K562 (cell line): ENCODE data around the gene LSM14B. TPM values are rescaled to one million over a fixed set of nuclear protein-coding genes. Genes with fewer than 3 reads are reported as not detected.

Experiments used
- ATF1 ChIP-seq, 2 experiments: fragments of 450-650 bp in 1 of 2; IDR thresholded peaks; 2 replicates each; pipeline ENCODE4 v1.6.1; 2016; ENCODE audit warnings: missing compliant biosample characterization in 1 of 2, missing genetic modification characterization in 1 of 2
- BACH1 ChIP-seq: fragments of 200-800 bp; sonication (Bioruptor generic); IDR thresholded peaks from 2 replicates; pipeline ENCODE4 v1.6.1; 2016; ENCODE audit warnings: missing genetic modification characterization, missing compliant biosample characterization
- CBX5 ChIP-seq: IDR thresholded peaks from 2 replicates; pipeline ENCODE4 v1.6.1; 2014; ENCODE audit warnings: low read depth, borderline replicate concordance
- CREB1 ChIP-seq, 2 experiments: sonication (generic) in 1 of 2; formaldehyde crosslinking in 1 of 2; IDR thresholded peaks; 2 replicates each; pipeline versions ENCODE4 v1.6.1 to v1.8.0; 2012 to 2022; ENCODE audit warnings: inconsistent platforms in 1 of 2, mild to moderate bottlenecking in 1 of 2, missing genetic modification reagents in 1 of 2, moderate library complexity in 1 of 2
- CREM ChIP-seq: IDR thresholded peaks from 2 replicates; pipeline ENCODE4 v1.6.1; 2014; ENCODE audit warnings: antibody characterized with exemption, low read depth
- CSDE1 ChIP-seq, 2 experiments: fragments of 450-650 bp; IDR thresholded peaks; 2 replicates each; pipeline ENCODE4 v1.6.1; 2016; ENCODE audit warnings: mild to moderate bottlenecking in 1 of 2
- CTBP1 ChIP-seq: fragments of 450-650 bp; IDR thresholded peaks from 2 replicates; pipeline ENCODE4 v1.6.1; 2016; ENCODE audit warnings: borderline replicate concordance
- DACH1 ChIP-seq: fragments of 450-650 bp; IDR thresholded peaks from 2 replicates; pipeline ENCODE4 v1.6.1; 2018; ENCODE audit not compliant: partially characterized antibody
- FOXA1 ChIP-seq: fragments of 450-650 bp; IDR thresholded peaks from 2 replicates; pipeline ENCODE4 v1.6.1; 2016; ENCODE audit warnings: mild to moderate bottlenecking, borderline replicate concordance
- HMGN3 ChIP-seq: IDR thresholded peaks from 2 replicates; pipeline ENCODE4 v1.6.1; 2011; ENCODE audit warnings: borderline replicate concordance, low read depth, mild to moderate bottlenecking, mixed read lengths, low read length; ENCODE audit not compliant: insufficient read length; ENCODE audit errors: extremely low read depth
- MEF2A ChIP-seq: IDR thresholded peaks from 2 replicates; pipeline ENCODE4 v1.6.1; 2011; ENCODE audit warnings: low read depth, mild to moderate bottlenecking, low read length, moderate library complexity; ENCODE audit not compliant: control insufficient read depth
- NBN ChIP-seq: fragments of 450-650 bp; IDR thresholded peaks from 2 replicates; pipeline ENCODE4 v1.6.1; 2016; ENCODE audit warnings: low read depth, mild to moderate bottlenecking
- NR2C1 ChIP-seq, 2 experiments: fragments of 450-650 bp; IDR thresholded peaks; 2 replicates each; pipeline ENCODE4 v1.6.1; 2017; ENCODE audit warnings: mild to moderate bottlenecking in 2 of 2, antibody characterized with exemption in 1 of 2, inconsistent platforms in 1 of 2, missing compliant biosample characterization in 1 of 2, missing genetic modification characterization in 1 of 2
- NRF1 ChIP-seq, 2 experiments: fragments of 450-650 bp; IDR thresholded peaks in 1 of 2; conservative IDR thresholded peaks in 1 of 2; 2 replicates each; pipeline ENCODE4 v1.6.1; 2014; ENCODE audit warnings: mild to moderate bottlenecking in 2 of 2
- PTTG1 ChIP-seq: fragments of 450-650 bp; IDR thresholded peaks from 2 replicates; pipeline ENCODE4 v1.6.1; 2016; ENCODE audit warnings: low read depth, mild to moderate bottlenecking, missing genetic modification characterization, missing compliant biosample characterization
- SOX6 ChIP-seq: fragments of 450-650 bp; IDR thresholded peaks from 2 replicates; pipeline ENCODE4 v1.6.1; 2014; ENCODE audit warnings: mild to moderate bottlenecking
- TEAD4 ChIP-seq, 2 experiments: sonication (generic) in 1 of 2; formaldehyde crosslinking in 1 of 2; IDR thresholded peaks; 2 replicates each; pipeline versions ENCODE4 v1.6.1 to v1.8.0; 2012 to 2022; ENCODE audit warnings: borderline replicate concordance in 1 of 2, inconsistent platforms in 1 of 2, low read length in 1 of 2, mild to moderate bottlenecking in 1 of 2, missing genetic modification reagents in 1 of 2
- ZNF408 ChIP-seq: fragments of 250-450 bp; sonication (Bioruptor Pico); IDR thresholded peaks from 2 replicates; pipeline ENCODE4 v1.4.0; 2020; ENCODE audit warnings: low read depth, mild to moderate bottlenecking, moderate library complexity
- polyA plus RNA-seq, 8 experiments: library from polyadenylated mRNA; depleted of rRNA in 4 of 8; stranded (reverse) in 5 of 8; unstranded in 3 of 8; fragments of >200 nt; fragmentation: Nextera tagmentation in 2 of 8; fragmentation: Illumina TruSeq in 1 of 8; extraction: Ambion mirVana in 2 of 8; extraction: Trizol in 1 of 8; gene quantifications; 2 replicates each; pipeline versions ENCODE4 v1.2.1 to v1.2.3, GENCODE V29; 2011 to 2014; ENCODE audit warnings: inconsistent platforms in 1 of 8, missing spikeins in 1 of 8
- total RNA-seq, 7 experiments: library from RNA; depleted of rRNA in 6 of 7; stranded (reverse); fragments of >200 nt in 6 of 7; fragmentation: Illumina TruSeq in 2 of 7; extraction: Trizol in 2 of 7; gene quantifications; 2 replicates each; pipeline versions ENCODE4 v1.2.1 to v1.2.3, GENCODE V29; 2011 to 2021; ENCODE audit warnings: low replicate concordance in 1 of 7
- TF ChIP-seq, protein P1 (sequence below): sonication (generic); formaldehyde crosslinking; IDR thresholded peaks from 2 replicates; pipeline ENCODE4 v1.8.0; 2022; ENCODE audit warnings: mild to moderate bottlenecking, missing genetic modification reagents
- TF ChIP-seq, protein P2 (sequence below), 2 experiments: fragments of 450-650 bp; conservative IDR thresholded peaks; 2 replicates each; pipeline ENCODE4 v1.6.1; 2017; ENCODE audit warnings: mild to moderate bottlenecking in 2 of 2, moderate library complexity in 2 of 2
- TF ChIP-seq, protein P3 (sequence below): sonication (generic); formaldehyde crosslinking; IDR thresholded peaks from 2 replicates; pipeline ENCODE4 v1.8.0; 2022; ENCODE audit warnings: mild to moderate bottlenecking, missing genetic modification reagents, borderline replicate concordance

Gene LSM14B
- total and polyA plus RNA-seq, 9 of the 15 experiments (the other 6 are each of a cell fraction or from before 2014, with no cell fraction given): 0.66 to 36.0 (median 20.2) TPM

DNA sequence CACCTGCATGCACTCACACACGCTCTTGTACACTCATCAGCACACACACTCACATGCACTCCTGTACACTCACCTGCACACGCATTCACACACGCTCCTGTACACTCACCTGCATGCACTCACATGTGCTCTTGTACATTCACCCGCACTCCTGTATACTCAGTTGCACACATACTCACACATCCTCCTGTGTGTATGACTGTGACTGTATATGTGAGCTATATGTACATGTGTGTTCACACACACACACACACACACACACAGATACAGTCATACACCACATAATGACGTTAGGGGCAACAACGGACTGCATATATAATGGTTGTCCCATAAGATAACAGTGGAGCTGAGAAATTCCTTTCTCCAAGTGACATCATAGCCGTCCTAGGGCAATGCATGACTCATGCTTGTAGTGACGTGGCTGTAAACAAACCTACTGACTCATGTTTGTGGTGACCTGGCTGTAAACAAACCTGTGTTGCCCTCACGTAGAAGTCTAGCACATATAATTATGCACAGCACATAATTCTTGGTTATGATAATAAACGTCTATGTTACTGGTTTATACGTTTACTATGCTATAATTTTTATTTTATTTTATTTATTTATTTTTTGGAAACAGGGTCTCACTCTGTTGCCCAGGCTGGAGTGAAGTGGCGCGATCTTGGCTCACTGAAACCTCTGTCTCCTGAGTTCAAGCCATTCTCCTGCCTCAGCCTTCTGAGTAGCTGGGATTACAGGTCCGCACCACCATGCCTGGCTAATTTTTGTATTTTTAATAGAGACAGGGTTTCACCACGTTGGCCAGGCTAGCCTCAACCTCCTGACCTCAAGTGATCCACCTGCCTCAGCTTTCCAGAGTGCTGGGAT lies 33.8 kb upstream of the LSM14B start (continued):
- TF ChIP-seq, protein P1, sequence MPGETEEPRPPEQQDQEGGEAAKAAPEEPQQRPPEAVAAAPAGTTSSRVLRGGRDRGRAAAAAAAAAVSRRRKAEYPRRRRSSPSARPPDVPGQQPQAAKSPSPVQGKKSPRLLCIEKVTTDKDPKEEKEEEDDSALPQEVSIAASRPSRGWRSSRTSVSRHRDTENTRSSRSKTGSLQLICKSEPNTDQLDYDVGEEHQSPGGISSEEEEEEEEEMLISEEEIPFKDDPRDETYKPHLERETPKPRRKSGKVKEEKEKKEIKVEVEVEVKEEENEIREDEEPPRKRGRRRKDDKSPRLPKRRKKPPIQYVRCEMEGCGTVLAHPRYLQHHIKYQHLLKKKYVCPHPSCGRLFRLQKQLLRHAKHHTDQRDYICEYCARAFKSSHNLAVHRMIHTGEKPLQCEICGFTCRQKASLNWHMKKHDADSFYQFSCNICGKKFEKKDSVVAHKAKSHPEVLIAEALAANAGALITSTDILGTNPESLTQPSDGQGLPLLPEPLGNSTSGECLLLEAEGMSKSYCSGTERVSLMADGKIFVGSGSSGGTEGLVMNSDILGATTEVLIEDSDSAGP (CRISPR knock-in tag): no peak
- TF ChIP-seq CSDE1 (IDR thresholded peaks at IDR 0.05): peak in 1 of 2 experiments; percentile 44; a peak in 1 of 4 replicates
- TF ChIP-seq DACH1: no peak
- TF ChIP-seq TEAD4 (IDR thresholded peaks at IDR 0.05; ENCODE audit: low read length): 0 out of 2 replicates have a peak, but pooled peaks have one; percentile 46
- no peak for TF ChIP-seq TEAD4 (CRISPR knock-in tag; IDR thresholded peaks at IDR 0.05; ENCODE audit: borderline replicate concordance)
- TF ChIP-seq ATF1 (CRISPR knock-in tag; IDR thresholded peaks at IDR 0.05): peak; percentile 62; the same call in 1 of the 2 replicates
- peak; percentile 97 for TF ChIP-seq ATF1 (tag; IDR thresholded peaks at IDR 0.05)
- no peak for TF ChIP-seq NRF1 (conservative IDR thresholded peaks at IDR 0.05 in 1 of 2, IDR thresholded peaks at IDR 0.05 in 1 of 2)
- peak; percentile 94 for TF ChIP-seq CREB1 (IDR thresholded peaks at IDR 0.05)
- TF ChIP-seq CREB1 (CRISPR knock-in tag; IDR thresholded peaks at IDR 0.05): peak; percentile 97
- TF ChIP-seq SOX6: peak; percentile 81
- TF ChIP-seq, protein P2, sequence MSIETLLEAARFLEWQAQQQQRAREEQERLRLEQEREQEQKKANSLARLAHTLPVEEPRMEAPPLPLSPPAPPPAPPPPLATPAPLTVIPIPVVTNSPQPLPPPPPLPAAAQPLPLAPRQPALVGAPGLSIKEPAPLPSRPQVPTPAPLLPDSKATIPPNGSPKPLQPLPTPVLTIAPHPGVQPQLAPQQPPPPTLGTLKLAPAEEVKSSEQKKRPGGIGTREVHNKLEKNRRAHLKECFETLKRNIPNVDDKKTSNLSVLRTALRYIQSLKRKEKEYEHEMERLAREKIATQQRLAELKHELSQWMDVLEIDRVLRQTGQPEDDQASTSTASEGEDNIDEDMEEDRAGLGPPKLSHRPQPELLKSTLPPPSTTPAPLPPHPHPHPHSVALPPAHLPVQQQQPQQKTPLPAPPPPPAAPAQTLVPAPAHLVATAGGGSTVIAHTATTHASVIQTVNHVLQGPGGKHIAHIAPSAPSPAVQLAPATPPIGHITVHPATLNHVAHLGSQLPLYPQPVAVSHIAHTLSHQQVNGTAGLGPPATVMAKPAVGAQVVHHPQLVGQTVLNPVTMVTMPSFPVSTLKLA (conservative IDR thresholded peaks at IDR 0.05): peak; percentile 35 to 74; a peak in 2 of 4 replicates
- TF ChIP-seq, protein P3, sequence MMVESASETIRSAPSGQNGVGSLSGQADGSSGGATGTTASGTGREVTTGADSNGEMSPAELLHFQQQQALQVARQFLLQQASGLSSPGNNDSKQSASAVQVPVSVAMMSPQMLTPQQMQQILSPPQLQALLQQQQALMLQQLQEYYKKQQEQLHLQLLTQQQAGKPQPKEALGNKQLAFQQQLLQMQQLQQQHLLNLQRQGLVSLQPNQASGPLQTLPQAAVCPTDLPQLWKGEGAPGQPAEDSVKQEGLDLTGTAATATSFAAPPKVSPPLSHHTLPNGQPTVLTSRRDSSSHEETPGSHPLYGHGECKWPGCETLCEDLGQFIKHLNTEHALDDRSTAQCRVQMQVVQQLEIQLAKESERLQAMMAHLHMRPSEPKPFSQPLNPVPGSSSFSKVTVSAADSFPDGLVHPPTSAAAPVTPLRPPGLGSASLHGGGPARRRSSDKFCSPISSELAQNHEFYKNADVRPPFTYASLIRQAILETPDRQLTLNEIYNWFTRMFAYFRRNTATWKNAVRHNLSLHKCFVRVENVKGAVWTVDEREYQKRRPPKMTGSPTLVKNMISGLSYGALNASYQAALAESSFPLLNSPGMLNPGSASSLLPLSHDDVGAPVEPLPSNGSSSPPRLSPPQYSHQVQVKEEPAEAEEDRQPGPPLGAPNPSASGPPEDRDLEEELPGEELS (CRISPR knock-in tag): peak; percentile 100
- TF ChIP-seq BACH1 (tag): peak; percentile 79
- TF ChIP-seq CBX5: no peak
- TF ChIP-seq CTBP1: peak; percentile 39; the same call in 1 of the 2 replicates
- 0 out of 2 replicates have a peak, but pooled peaks have one; percentile 21 for TF ChIP-seq NR2C1 (IDR thresholded peaks at IDR 0.05)
- no peak for TF ChIP-seq NR2C1 (tag; IDR thresholded peaks at IDR 0.05)
- TF ChIP-seq NBN: peak; percentile 59; the same call in 1 of the 2 replicates
- TF ChIP-seq PTTG1 (tag): no peak
- no peak for TF ChIP-seq HMGN3
- no peak for TF ChIP-seq ZNF408 (CRISPR knock-in tag)
- 0 out of 2 replicates have a peak, but pooled peaks have one; percentile 17 for TF ChIP-seq MEF2A
- no peak for TF ChIP-seq FOXA1
- peak; percentile 97 for TF ChIP-seq CREM
